Superior temporal gyrus (tissue), 1 donor: Measurements from ENCODE around the gene PCBP4.

Source experiments
- DNase-seq: peaks from one replicate; pipeline ENCODE4 v3.0.0-alpha.2; 2016; ENCODE audit errors: extremely low spot score

PCBP4 gene

DNA sequence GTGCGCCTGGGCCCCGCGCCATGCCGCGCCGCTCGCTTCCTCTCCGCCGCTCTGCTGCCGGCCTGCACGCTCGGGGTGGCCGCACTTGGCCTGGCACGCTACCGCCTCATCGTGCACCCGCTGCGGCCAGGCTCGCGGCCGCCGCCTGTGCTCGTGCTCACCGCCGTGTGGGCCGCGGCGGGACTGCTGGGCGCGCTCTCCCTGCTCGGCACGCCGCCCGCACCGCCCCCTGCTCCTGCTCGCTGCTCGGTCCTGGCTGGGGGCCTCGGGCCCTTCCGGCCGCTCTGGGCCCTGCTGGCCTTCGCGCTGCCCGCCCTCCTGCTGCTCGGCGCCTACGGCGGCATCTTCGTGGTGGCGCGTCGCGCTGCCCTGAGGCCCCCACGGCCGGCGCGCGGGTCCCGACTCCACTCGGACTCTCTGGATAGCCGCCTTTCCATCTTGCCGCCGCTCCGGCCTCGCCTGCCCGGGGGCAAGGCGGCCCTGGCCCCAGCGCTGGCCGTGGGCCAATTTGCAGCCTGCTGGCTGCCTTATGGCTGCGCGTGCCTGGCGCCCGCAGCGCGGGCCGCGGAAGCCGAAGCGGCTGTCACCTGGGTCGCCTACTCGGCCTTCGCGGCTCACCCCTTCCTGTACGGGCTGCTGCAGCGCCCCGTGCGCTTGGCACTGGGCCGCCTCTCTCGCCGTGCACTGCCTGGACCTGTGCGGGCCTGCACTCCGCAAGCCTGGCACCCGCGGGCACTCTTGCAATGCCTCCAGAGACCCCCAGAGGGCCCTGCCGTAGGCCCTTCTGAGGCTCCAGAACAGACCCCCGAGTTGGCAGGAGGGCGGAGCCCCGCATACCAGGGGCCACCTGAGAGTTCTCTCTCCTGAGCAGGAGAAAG lies 11.1 kb downstream of the PCBP4 start:
- DNase-seq: peak; percentile 52

DNA sequence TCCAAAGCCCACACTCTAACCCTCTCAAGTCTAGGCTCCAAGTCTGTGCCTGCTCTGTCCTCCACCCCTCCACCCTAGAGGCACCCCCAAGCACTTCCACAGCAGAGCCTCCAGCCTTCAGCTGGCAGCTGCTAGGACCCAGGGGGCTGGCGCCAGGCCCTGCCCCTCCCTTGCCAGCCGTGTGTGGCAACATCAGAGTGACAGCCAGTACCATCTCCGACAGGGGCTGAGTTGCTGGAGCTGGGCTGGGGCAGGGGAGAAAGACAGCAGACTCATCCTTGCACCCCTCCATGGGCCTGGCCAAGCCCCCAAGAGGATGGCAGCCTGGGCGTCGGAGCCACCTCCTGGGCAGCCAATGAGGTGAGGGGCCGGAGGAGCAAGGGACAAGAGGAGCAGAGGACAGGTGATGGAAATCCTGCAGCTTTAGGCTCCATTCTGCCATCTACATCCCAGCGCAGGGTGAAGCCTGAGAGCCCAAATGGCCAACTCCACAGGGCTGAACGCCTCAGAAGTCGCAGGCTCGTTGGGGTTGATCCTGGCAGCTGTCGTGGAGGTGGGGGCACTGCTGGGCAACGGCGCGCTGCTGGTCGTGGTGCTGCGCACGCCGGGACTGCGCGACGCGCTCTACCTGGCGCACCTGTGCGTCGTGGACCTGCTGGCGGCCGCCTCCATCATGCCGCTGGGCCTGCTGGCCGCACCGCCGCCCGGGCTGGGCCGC lies 11.9 kb downstream of the PCBP4 start, which contains the start of gene GPR62:
TSS of gene GPR62 (plus strand) at position 207 of the 718 bp plus-strand sequence. CDS start at position 479, 272 bp downstream.
- peak; percentile 88 for DNase-seq

DNA sequence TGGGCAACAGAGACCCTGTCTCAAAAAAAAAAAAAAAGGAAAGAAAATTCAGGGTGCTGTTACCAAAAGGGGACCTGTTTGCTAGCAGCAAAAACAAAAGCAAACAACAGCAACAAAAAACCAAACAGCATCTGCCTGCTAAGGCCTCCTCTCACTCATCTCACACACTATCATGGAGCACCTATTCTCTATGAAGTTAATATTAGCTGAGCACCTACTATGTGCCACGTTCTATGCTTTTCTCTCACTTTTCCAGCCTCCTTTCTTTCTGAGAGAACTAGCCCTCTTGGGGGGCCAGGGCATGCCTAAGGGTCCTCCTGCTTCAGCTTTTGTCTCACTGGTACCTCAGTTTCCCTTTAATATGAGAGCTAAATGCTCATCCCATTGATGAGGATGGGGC lies 12.5 kb downstream of the PCBP4 start:
- no peak for DNase-seq

DNA sequence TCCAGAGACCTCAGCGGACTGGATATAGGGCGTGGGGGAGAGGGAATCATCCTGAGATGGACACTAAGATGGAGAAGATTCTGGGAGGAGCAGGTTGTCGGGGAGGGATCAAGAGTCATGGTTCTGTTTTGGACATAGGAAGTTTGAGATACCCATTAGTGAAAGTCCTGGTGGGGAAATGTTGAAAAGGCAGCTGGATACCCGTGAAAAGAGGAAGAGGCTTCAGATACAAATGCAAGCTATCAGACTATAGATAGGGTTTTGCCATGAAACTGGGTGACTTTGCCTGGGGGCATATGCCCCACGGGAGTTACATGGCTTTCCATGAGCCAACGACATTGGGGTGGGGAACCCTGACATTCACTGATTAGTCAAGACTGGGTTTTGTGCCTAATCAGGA lies 13.1 kb downstream of the PCBP4 start:
- DNase-seq: peak; percentile 8

DNA sequence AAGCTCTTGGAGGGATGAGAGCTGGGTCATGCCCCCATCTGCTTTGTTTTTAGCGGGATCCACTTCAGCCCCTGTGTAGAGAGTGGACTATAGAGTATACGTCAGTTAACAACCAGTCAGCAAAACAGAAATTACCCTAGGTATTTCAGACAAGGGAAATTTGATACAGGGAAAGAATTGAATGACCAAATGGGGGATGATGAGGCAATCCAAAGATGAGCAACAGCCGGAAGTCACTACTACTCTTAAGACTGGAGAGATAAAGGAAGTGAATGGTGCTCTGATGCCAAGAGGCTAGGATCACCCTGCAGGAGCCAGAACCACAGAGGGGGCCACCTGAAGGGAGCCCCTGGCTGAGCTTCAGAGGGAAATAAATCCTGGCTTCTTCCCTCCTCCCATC lies 13.8 kb downstream of the PCBP4 start:
- DNase-seq: no peak

DNA sequence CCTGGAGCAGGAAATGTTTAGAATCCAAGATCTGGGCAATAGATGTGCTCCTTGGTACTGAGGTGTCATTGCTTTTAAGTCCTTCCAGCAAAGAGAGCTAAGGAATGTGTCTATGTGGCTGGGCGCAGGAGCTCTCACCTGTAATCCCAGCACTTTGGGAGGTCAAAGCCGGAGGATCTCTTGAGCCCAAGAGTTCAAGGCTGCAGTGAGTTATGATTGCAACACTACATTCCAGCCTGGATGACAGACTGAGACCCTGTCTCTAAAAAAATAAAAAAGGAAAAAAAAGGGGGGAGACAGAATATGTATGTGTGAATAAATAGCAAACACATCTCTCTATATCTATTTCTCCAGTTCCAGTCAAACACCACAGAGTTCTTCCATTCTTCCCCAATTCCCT lies 16.4 kb downstream of the PCBP4 start:
- no peak for DNase-seq

DNA sequence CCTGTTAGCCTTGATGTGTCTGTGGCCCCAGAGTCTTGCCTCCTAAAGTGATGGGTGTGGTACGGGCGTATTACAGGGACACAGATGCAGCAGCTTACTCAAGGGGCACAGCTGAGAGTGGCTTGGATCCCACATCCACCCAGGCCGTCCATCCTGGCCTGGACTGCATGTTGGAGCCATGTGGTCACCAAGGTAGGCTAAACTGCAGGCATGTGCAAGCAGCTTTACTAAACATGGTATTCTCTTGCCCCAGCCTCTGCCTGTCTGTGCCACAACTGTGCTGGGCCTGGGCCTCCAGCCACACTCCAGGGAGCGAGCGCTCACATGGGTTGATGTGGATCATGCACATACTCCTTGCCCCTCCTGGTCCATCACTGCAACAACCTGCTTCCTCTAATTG lies 18.1 kb downstream of the PCBP4 start:
- DNase-seq: no peak

DNA sequence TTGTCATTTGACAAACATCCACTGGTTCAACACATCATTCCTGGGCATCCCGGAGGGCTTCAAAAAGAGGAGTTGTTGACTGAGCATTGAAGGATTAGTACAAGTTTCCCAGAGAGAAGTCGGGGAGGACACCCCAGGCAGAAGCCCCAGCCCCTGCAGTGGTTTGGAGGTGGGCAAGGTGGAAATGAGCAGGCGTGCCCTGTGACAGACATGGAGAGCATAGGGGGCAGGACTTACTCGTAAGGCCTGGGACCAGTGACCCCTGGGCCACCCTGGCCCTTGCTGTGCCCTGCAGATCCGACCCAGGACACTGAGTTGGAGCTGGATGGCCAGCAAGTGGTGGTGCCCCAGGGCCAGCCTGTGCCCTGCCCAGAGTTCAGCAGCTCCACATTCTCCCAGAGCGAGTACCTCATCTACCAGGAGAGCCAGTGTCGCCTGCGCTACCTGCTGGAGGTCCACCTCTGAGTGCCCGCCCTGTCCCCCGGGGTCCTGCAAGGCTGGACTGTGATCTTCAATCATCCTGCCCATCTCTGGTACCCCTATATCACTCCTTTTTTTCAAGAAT lies 19.2 kb downstream of the PCBP4 start:
- DNase-seq: no peak

DNA sequence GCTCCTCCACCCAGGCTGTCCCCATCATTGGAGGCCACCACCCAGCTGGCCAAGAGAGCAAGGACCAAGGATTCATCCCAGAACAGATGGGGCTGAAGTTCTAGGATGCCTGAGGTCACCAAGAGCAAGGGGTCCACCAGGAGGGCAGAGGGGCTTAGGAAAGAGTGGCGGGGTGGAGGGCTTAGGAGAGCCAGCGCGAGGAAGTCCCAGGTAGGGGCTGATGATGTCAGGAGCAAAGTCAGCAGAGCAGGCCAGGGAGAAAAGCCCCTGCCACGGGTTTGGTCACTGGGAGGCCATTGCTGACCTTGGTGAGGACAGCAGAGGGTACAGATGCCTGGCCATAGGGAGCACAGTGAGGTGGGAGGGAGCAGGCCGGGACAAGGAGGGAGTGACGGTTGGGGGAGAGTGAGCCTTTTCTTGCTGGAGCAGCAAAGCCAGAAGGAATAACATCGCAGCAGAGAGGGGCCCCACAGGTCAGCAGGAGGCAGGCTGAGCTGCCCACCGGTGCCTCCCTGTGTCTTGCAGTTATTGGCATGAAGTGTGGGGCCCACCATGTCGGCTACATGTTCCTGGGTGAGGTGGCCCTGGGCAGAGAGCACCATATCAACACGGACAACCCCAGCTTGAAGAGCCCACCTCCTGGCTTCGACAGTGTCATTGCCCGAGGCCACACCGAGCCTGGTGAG lies 19.9 kb downstream of the PCBP4 start:
- DNase-seq: no peak

DNA sequence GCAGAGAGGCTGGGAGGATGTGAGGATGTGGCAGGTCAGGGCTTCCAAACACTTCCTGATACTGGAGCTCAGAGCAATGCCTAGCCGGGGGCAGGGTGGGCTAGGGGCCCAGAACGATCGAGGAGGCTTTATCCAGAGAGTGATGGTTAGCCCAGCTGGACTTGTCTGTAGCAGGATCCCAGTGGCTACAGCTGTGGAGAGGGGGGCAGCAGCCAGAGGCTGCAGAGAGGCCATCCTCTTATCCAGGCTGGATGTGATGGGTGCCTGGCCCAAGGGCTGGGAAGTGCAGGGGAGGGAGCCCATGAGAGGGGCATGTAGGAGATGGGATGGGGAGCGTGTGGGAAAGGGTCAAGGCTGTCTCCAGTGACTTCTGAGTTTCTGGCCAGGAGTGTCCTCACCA lies 20.5 kb downstream of the PCBP4 start:
- DNase-seq: no peak

DNA sequence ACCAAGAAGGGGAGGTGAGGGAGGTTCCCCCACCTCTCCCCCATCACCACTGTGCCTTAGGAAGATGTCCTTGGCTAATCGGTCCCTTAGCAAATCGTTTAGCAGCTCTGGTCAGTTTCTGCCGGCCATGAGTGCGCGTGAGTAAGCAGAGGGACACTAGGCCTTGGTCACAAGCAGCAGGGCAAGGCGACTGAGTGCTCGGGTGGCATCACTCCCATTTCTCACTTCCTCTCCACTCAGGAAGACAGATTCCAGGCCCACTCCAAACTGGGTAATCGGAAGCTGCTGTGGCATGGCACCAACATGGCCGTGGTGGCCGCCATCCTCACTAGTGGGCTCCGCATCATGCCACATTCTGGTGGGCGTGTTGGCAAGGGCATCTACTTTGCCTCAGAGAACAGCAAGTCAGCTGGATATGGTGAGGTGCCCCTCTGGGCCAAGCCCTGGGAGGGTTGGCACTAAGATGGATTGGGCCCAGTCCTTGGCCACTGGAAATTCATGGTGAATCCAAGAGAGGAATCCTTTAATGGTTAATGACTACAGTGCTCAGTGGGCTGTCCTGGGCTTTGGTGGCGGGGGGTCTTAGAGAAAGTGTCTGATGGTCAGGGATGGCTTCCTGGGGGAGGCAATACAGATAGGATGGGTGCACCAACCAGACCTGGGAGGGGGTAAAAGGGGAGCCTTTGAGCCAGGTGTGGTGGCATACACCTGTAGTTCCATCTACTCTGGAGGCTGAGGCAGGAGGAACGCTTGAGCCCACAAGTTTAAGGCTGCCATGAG lies 21.1 kb downstream of the PCBP4 start:
- no peak for DNase-seq

DNA sequence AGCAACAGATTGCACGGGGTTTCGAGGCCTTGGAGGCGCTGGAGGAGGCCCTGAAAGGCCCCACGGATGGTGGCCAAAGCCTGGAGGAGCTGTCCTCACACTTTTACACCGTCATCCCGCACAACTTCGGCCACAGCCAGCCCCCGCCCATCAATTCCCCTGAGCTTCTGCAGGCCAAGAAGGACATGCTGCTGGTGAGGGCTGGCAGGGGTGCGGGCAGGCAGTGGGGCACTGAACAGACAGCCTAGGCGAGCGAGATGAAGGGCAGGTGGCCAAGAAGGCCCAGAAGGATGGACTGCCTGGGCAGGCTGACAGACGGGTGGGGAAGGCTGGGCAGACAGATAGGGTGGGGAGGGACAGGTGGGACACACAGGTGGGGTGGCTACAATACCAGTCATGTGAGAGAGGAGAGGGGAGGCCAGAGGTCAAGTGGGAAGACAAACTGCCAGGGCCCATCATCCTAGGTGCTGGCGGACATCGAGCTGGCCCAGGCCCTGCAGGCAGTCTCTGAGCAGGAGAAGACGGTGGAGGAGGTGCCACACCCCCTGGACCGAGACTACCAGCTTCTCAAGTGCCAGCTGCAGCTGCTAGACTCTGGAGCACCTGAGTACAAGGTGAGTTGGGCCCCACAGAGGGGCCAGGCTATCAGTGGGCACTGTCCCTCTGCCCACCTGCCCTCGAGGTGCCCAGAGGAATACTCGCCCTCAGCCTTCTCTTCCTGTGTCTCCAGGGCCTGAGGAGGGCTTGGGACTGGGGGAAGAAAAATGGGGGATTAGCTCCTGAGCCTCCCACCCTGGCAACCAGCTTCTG lies 22.0 kb downstream of the PCBP4 start:
- DNase-seq: no peak

DNA sequence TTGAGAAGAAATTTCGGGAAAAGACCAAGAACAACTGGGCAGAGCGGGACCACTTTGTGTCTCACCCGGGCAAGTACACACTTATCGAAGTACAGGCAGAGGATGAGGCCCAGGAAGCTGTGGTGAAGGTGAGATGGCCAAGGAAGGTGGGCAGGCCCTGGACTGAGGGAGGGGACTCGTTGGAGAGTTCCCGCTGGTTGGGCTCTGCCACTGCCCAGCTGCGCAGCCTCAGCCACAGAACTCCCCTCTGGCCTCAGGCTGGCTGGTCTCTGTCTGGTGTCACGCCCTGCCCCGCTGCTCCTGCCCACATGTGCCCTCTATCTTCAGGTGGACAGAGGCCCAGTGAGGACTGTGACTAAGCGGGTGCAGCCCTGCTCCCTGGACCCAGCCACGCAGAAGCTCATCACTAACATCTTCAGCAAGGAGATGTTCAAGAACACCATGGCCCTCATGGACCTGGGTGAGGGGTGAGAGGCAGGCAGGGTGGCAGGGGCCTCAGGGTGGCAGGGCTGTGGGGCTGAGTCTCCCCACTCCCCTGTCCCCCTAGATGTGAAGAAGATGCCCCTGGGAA lies 22.7 kb downstream of the PCBP4 start:
- no peak for DNase-seq

DNA sequence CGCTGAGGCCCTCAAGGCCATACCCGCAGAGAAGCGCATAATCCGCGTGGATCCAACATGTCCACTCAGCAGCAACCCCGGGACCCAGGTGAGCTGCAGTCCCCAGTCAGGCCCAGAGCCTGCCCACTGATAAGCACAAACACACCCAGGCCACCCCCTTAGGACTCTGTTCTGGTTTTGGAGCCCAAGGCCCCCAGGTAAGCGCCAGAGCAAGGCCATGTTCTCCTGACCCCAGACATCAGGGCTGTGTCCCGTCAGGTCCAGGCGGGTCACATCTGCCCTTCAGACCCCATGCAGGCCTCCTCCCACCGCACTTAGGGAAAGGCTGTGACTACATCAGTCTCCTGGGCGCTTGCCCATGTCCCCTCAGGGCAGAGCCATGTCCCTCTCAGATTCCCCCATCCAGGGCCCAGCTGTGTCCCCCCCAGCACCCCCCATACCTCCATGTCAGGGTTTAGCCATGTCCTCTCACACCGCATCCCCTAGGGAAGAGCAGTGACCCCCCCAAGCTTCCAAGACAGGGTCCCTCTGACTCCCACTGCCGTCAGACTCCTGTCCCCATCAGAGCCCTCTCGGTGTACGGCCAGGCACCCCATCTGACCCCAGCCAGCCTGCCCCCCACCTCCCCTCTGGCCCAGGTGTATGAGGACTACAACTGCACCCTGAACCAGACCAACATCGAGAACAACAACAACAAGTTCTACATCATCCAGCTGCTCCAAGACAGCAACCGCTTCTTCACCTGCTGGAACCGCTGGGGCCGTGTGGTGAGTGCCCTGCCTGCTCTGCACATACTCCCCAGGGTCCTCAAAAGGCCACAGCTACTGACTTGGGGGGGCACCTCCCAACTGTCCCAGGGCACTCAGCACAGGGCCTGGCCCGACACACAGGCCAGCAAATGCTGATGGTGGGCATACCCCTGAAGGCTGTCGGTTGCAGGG lies 23.5 kb downstream of the PCBP4 start:
- DNase-seq: no peak

DNA sequence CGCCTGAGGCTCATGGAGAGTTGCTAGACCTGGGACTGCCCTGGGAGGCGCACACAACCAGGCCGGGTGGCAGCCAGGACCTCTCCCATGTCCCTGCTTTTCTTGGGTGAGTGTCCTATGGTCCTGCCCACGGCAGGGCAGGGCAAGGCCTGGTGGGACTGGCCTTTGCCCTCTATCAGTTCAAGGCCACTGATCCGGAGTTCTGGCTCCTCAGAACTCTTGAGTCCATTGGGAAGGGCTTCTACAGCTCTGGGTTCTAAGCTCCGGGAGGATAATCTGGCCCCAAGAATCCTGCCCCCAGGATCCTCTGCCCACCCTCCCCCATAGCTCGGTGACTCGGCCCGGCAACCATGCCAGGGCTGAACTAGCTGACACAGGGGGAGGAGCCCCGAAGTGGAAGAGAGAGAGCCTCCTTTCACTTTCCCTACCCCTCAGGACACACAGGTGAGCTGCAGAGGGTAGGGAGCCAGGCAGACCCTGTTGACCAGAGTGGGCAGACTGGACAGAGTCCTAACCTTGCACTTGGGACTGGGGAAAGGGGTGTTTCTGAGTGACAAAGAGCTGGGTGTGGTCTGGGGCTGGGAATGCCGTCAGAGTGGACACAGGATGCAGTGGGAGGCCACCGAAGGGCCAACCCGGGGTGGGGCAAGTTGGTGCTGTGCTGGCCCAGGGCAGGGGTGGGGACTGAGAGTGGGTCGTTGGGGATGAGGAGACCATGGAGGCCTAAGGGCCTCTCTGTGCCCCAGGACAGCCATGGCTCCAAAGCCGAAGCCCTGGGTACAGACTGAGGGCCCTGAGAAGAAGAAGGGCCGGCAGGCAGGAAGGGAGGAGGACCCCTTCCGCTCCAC lies 24.4 kb downstream of the PCBP4 start:
- DNase-seq: no peak

DNA sequence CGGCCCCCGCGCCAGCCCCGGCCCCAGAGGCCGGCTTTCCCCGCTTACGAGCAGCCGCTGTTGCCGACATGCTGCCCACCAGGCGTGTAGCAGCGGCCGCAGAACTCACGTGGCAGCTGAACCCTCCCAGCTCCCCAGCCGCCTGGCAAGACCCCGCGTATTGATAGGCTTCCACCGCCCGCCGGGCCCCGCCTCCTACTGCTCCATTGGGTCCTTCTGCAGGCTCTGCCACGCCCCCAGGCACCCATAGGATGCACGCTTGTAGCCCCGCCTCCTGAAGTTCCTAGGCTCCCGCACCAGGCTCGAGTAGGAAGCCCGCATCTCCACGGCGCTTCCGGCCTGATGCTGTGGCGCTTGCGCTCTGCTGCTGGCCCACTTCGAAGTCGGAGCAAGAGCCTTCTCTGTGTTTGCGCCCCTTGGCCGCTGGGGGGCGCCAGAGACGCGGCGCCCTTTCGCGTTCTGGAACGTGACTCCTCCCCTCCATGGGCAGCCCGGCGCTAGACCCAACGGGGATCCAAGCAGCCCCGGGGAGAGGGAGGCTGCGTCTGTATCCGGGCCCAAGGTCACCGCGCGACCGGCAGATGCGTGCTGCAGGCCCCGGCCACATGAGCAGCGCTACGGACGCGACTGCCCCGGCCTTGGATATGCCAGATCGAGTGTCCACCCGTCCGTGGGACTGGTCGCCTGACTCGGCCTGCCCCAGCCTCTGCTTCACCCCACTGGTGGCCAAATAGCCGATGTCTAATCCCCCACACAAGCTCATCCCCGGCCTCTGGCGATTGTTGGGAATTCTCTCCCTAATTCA lies 25.3 kb downstream of the PCBP4 start, which contains the start of the genes PARP3 and RRP9:
TSS of gene PARP3 (plus strand) at position 566 of the 805 bp plus-strand sequence. CDS start 993 bp downstream, outside the sequence.
TSS of gene RRP9 (minus strand) at position 107 of the 805 bp plus-strand sequence. CDS start at position 70, 37 bp downstream.
- DNase-seq: peak; percentile 99

DNA sequence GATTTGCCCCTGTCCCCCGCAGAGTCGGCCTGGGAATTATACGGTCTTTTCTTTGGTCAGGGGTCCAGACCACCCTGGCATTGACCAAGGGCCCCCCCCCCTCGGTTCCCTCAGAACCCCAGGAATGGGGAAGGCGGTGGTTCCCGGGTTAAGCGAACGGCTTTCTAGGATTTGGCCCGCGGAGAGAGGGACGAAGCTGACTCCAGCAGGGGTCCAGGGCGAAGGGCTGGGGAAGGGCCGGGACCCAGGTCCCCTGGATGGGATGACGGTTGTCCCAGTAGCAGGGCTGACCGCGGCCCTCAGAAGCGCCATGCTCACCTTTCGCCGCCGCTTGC lies 25.8 kb downstream of the PCBP4 start:
- no peak for DNase-seq
